Lower leg skin (tissue), 4 donors: ENCODE results near the gene TSEN15. TPM values are rescaled to one million over a fixed set of nuclear protein-coding genes. Genes with fewer than 3 reads are reported as not detected.

Source experiments
- DNase-seq, 2 donors: peaks; one replicate each; pipeline ENCODE4 v3.0.0-alpha.2; 2019; ENCODE audit warnings: low spot score in 2 of 2
- H3K4me3 ChIP-seq: fragments of 200-600 bp; sonication (generic); 2 replicates; pipeline ENCODE4 v1.5.1; 2017; ENCODE audit warnings: mild to moderate bottlenecking, low read depth; ENCODE audit not compliant: poor library complexity, severe bottlenecking
- CTCF ChIP-seq, 3 donors: fragments of 450-650 bp; IDR thresholded peaks; one replicate each; pipeline ENCODE4 v1.5.1; 2016; ENCODE audit warnings: antibody characterized with exemption in 3 of 3, mild to moderate bottlenecking in 3 of 3, moderate library complexity in 2 of 3
- POLR2A ChIP-seq, 2 donors: fragments of 450-650 bp; IDR thresholded peaks; one replicate each; pipeline ENCODE4 v1.6.1; 2016 to 2017; ENCODE audit warnings: antibody characterized with exemption in 2 of 2, mild to moderate bottlenecking in 1 of 2, moderate library complexity in 1 of 2
- WGBS, 2 donors: methylation state at CpG; one replicate each; pipeline ENCODE4 v1.1.5; 2018; 5-methylcytosine and 5-hydroxymethylcytosine counted together
- intact Hi-C: fragments of 100-400 bp; cut with DNase I; formaldehyde crosslinking; loops from one replicate; pipeline ENCODE4 v1.15.0; 2023; ENCODE audit warnings: low total_unique reads
- total RNA-seq, 4 donors: library from RNA; depleted of rRNA; stranded (reverse); fragments of >200 nt; gene quantifications; one replicate each; pipeline ENCODE4 v1.1.0, GENCODE V29; 2016

TSEN15 gene
- total RNA-seq, 4 donors from 2014 or later, result 6.8 to 35.9 (median 12.8) TPM

- intact Hi-C loops, result no loop called here
- no peak for DNase-seq
- TF ChIP-seq POLR2A (IDR thresholded peaks at IDR 0.05) (no peak), CTCF (IDR thresholded peaks at IDR 0.05) (no peak)
- 28 to 37% methylated on average over 6 of the region's 6 CpGs for WGBS, 2 donors
- H3K4me3 ChIP-seq, result no peak overlapping the region
Observed at GRCh38 chr1:184027826-184028695, 23.5 kb upstream of the TSEN15 start.

GRCh38 chr1:184028854-184029623, 22.5 kb upstream of the TSEN15 start:
- intact Hi-C loops, result no loop called here
- TF ChIP-seq CTCF (IDR thresholded peaks at IDR 0.05), result no peak
- no peak for TF ChIP-seq POLR2A (IDR thresholded peaks at IDR 0.05)
- WGBS, 2 donors, result 50 to 58% methylated on average over 5 of the region's 5 CpGs
- no peak overlapping the region for H3K4me3 ChIP-seq
- DNase-seq, result no peak

GRCh38 chr1:184030433-184031091, 21.0 kb upstream of the TSEN15 start:
- 79 to 84% methylated on average over 2 of the region's 2 CpGs for WGBS, 2 donors
- intact Hi-C loops, result no loop called here
- no peak for TF ChIP-seq CTCF (IDR thresholded peaks at IDR 0.05)
- TF ChIP-seq POLR2A (IDR thresholded peaks at IDR 0.05), result no peak
- DNase-seq, result no peak
- H3K4me3 ChIP-seq, result no peak overlapping the region

- TF ChIP-seq CTCF (IDR thresholded peaks at IDR 0.05) (no peak), POLR2A (IDR thresholded peaks at IDR 0.05) (no peak)
- DNase-seq, result no peak
- WGBS, 2 donors, result 91 to 94% methylated on average over 1 of the region's 1 CpG
- intact Hi-C loops, result no loop called here
- H3K4me3 ChIP-seq, result no peak overlapping the region
Observed at GRCh38 chr1:184031092-184031408, 20.5 kb upstream of the TSEN15 start.

GRCh38 chr1:184031409-184032107, 20.0 kb upstream of the TSEN15 start:
- H3K4me3 ChIP-seq, result no peak overlapping the region
- intact Hi-C loops, result no loop called here
- no peak for DNase-seq
- TF ChIP-seq POLR2A (IDR thresholded peaks at IDR 0.05), result no peak
- TF ChIP-seq CTCF (IDR thresholded peaks at IDR 0.05), result no peak
- WGBS, 2 donors, result 87 to 91% methylated on average over 8 of the region's 8 CpGs
